Parathyroid adenoma (tissue), 2 donors: ENCODE results near the gene GRM2.

Experiments
- H2AFZ ChIP-seq: fragments of 300-600 bp; sonication (generic); one replicate; pipeline ENCODE4 v1.7.0; 2017; ENCODE audit warnings: antibody characterized with exemption, mild to moderate bottlenecking
- H3K27ac ChIP-seq: fragments of 300-600 bp; sonication (generic); one replicate; pipeline ENCODE4 v1.7.0; 2017
- H3K27me3 ChIP-seq: fragments of 300-600 bp; sonication (generic); one replicate; pipeline ENCODE4 v1.7.0; 2017; ENCODE audit warnings: low read length; ENCODE audit not compliant: control insufficient read depth, insufficient read depth
- H3K36me3 ChIP-seq: fragments of 300-600 bp; sonication (generic); one replicate; pipeline ENCODE4 v1.7.0; 2017; ENCODE audit warnings: low read length; ENCODE audit not compliant: control insufficient read depth, insufficient read depth
- H3K4me1 ChIP-seq: fragments of 300-600 bp; sonication (generic); one replicate; pipeline ENCODE4 v1.7.0; 2017; ENCODE audit warnings: control low read depth
- H3K4me2 ChIP-seq: fragments of 300-600 bp; sonication (generic); one replicate; pipeline ENCODE4 v1.7.0; 2017; ENCODE audit warnings: low read length
- H3K4me3 ChIP-seq: fragments of 300-600 bp; sonication (generic); one replicate; pipeline ENCODE4 v1.7.0; 2017; ENCODE audit warnings: low read depth, low read length
- H3K79me2 ChIP-seq: fragments of 300-600 bp; sonication (generic); one replicate; pipeline ENCODE4 v1.7.0; 2017; ENCODE audit warnings: control low read depth
- H3K9ac ChIP-seq: fragments of 300-600 bp; sonication (generic); one replicate; pipeline ENCODE4 v1.7.0; 2017; ENCODE audit warnings: mild to moderate bottlenecking
- H3K9me3 ChIP-seq: fragments of 300-600 bp; sonication (generic); one replicate; pipeline ENCODE4 v1.7.0; 2017; ENCODE audit warnings: low read length; ENCODE audit not compliant: control insufficient read depth
- TF ChIP-seq, protein P1 (sequence below): fragments of 300-600 bp; sonication (generic); IDR thresholded peaks from one replicate; pipeline ENCODE4 v1.7.0; 2017; ENCODE audit warnings: antibody characterized with exemption, mild to moderate bottlenecking
- donor health status: primary hyperparathyroidism.

GRM2 gene

DNA sequence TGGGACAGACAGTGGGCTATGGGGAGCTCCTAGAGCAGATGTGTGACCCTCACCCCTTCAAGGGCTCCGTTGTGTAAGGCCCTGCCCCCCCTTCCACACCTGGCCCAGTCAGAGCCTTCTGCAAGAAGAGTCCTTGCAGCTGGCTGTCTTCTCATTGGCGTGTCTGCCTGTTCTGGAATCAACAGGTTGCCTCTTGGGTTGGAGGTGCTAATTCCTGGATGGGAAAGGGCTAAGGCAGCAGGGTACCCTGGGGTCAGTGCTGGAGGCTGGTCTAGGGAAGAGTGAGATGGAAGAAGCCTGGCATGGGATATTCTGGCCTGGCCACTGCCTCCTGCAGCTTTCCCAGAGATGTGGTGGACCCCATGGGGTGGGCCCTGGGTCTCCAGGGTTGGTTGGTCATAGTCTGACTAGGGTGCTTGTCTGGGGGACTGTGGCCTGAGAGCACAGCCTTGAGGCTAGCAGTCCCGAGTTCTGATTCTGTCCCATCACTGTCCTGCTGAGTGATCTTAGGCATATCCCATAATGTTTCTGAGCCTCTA is 30.7 kb upstream of the GRM2 start:
- no peaks in the 10 kb centered on the region for H3K9me3 ChIP-seq
- no peak overlapping the region for H3K4me2 ChIP-seq
- no peak overlapping the region for H3K4me3 ChIP-seq
- no peaks in the 10 kb centered on the region for H3K27me3 ChIP-seq
- no peaks in the 10 kb centered on the region for H3K36me3 ChIP-seq
- peaks cover 7% of the 10 kb centered on the region for H3K4me1 ChIP-seq
- TF ChIP-seq, protein P1, sequence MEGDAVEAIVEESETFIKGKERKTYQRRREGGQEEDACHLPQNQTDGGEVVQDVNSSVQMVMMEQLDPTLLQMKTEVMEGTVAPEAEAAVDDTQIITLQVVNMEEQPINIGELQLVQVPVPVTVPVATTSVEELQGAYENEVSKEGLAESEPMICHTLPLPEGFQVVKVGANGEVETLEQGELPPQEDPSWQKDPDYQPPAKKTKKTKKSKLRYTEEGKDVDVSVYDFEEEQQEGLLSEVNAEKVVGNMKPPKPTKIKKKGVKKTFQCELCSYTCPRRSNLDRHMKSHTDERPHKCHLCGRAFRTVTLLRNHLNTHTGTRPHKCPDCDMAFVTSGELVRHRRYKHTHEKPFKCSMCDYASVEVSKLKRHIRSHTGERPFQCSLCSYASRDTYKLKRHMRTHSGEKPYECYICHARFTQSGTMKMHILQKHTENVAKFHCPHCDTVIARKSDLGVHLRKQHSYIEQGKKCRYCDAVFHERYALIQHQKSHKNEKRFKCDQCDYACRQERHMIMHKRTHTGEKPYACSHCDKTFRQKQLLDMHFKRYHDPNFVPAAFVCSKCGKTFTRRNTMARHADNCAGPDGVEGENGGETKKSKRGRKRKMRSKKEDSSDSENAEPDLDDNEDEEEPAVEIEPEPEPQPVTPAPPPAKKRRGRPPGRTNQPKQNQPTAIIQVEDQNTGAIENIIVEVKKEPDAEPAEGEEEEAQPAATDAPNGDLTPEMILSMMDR: no peak
- peaks cover 24% of the 10 kb centered on the region for H3K79me2 ChIP-seq
- H3K27ac ChIP-seq: no peak overlapping the region
- H2AFZ ChIP-seq: no peak overlapping the region
- no peak overlapping the region for H3K9ac ChIP-seq

DNA sequence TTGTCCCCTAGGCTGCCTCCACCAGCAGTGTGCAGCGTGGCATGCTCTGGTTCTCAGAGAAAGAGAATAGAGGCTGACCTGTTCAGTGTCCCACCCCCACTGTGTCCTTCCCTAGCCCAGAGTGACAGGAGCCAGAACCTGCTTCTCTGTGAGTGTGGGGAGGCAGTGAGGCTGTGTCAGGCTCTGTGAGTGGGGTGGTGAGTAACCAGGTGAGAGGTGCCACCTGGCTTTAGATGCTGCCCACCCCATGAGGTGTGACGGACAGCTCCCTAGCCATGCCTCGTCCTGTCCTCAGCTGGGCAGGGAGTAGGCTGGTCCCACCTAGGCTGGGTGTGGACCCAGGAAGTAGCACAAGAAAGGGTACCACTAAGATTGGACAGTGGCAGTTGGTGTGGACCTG is 29.5 kb upstream of the GRM2 start:
- Histone ChIP-seq H3K79me2 (peaks cover 26% of the 10 kb centered on the region), H3K4me3 (no peak overlapping the region), H3K4me2 (no peak overlapping the region), H3K9me3 (no peaks in the 10 kb centered on the region), H3K4me1 (peaks cover 3% of the 10 kb centered on the region), H3K27ac (no peak overlapping the region), H2AFZ (no peak overlapping the region), H3K27me3 (no peaks in the 10 kb centered on the region), H3K9ac (no peak overlapping the region), H3K36me3 (no peaks in the 10 kb centered on the region)
- TF ChIP-seq, protein P1: no peak

DNA sequence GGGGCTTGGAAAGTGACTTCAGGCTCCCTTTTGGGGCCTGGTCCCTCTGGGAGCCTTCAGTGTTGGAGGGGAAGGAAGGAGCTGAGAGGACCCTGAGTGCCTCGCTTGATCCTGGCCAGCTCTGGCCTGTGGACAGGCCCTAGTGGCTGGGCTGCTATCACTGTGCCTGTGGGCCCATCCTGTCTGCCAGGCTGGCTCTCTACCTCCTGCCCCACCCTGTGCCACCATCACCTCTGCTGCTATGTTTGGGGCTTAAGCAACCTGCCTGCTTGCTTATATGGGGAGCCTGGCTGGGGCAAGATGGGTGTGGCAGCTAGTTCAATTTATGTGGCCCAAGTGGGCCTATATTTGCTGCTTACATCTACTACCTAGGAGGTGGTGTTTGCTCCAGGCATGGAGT is 28.7 kb upstream of the GRM2 start:
- Histone ChIP-seq H3K79me2 (peaks cover 31% of the 10 kb centered on the region), H3K4me1 (no peaks in the 10 kb centered on the region), H3K9ac (no peak overlapping the region), H3K36me3 (no peaks in the 10 kb centered on the region), H2AFZ (no peak overlapping the region), H3K4me3 (no peak overlapping the region), H3K4me2 (no peak overlapping the region), H3K9me3 (no peaks in the 10 kb centered on the region), H3K27me3 (no peaks in the 10 kb centered on the region), H3K27ac (no peak overlapping the region)
- TF ChIP-seq, protein P1: no peak

GRCh38 chr3:51678641-51679040 is 28.2 kb upstream of the GRM2 start:
- H3K79me2 ChIP-seq: peaks cover 32% of the 10 kb centered on the region
- no peaks in the 10 kb centered on the region for H3K27me3 ChIP-seq
- TF ChIP-seq, protein P1: no peak
- no peaks in the 10 kb centered on the region for H3K9me3 ChIP-seq
- no peaks in the 10 kb centered on the region for H3K36me3 ChIP-seq
- H3K4me2 ChIP-seq: no peak overlapping the region
- no peak overlapping the region for H3K27ac ChIP-seq
- no peaks in the 10 kb centered on the region for H3K4me1 ChIP-seq
- H3K9ac ChIP-seq: no peak overlapping the region
- no peak overlapping the region for H2AFZ ChIP-seq
- H3K4me3 ChIP-seq: no peak overlapping the region

GRCh38 chr3:51679318-51679717 is 27.6 kb upstream of the GRM2 start:
- Histone ChIP-seq H3K4me3 (no peak overlapping the region), H3K27ac (no peak overlapping the region), H3K36me3 (no peaks in the 10 kb centered on the region), H3K27me3 (no peaks in the 10 kb centered on the region), H2AFZ (no peak overlapping the region), H3K9me3 (no peaks in the 10 kb centered on the region), H3K4me2 (no peak overlapping the region), H3K9ac (no peak overlapping the region), H3K4me1 (no peaks in the 10 kb centered on the region), H3K79me2 (peaks cover 35% of the 10 kb centered on the region)
- TF ChIP-seq, protein P1: no peak
